ENCODE results near the gene OSBPL7. TPM values are rescaled to one million over a fixed set of nuclear protein-coding genes. Genes with fewer than 3 reads are reported as not detected.
A peak's percentile ranks its signal among the peaks of the same experiment; 100 is the strongest.

Gene OSBPL7, protein sequence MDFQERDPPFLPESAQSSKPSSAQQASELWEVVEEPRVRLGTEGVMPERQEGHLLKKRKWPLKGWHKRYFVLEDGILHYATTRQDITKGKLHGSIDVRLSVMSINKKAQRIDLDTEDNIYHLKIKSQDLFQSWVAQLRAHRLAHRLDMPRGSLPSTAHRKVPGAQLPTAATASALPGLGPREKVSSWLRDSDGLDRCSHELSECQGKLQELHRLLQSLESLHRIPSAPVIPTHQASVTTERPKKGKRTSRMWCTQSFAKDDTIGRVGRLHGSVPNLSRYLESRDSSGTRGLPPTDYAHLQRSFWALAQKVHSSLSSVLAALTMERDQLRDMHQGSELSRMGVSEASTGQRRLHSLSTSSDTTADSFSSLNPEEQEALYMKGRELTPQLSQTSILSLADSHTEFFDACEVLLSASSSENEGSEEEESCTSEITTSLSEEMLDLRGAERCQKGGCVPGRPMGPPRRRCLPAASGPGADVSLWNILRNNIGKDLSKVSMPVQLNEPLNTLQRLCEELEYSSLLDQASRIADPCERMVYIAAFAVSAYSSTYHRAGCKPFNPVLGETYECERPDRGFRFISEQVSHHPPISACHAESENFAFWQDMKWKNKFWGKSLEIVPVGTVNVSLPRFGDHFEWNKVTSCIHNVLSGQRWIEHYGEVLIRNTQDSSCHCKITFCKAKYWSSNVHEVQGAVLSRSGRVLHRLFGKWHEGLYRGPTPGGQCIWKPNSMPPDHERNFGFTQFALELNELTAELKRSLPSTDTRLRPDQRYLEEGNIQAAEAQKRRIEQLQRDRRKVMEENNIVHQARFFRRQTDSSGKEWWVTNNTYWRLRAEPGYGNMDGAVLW
- 5.6 TPM for total RNA-seq

- DNase-seq (ENCODE audit: extremely low spot score in 2 of 2) = no peak
- peaks cover 26% of the 10 kb centered on the region for H3K4me1 ChIP-seq
- intact Hi-C loops (cut with DNase I) = no loop called here
- no peaks in the 10 kb centered on the region for H3K9me3 ChIP-seq
- peak within 1 kb of the TSS; percentile 48 for H3K27ac ChIP-seq
- no peaks in the 10 kb centered on the region for H3K27me3 ChIP-seq
- peak in 1 of 2 donors; percentile 55 for TF ChIP-seq POLR2AphosphoS5 (IDR thresholded peaks at IDR 0.05; ENCODE audit: insufficient read depth in 1 of 2, low read depth in 1 of 2)
- no peak for TF ChIP-seq POLR2A (IDR thresholded peaks at IDR 0.05)
- TF ChIP-seq, protein P1, sequence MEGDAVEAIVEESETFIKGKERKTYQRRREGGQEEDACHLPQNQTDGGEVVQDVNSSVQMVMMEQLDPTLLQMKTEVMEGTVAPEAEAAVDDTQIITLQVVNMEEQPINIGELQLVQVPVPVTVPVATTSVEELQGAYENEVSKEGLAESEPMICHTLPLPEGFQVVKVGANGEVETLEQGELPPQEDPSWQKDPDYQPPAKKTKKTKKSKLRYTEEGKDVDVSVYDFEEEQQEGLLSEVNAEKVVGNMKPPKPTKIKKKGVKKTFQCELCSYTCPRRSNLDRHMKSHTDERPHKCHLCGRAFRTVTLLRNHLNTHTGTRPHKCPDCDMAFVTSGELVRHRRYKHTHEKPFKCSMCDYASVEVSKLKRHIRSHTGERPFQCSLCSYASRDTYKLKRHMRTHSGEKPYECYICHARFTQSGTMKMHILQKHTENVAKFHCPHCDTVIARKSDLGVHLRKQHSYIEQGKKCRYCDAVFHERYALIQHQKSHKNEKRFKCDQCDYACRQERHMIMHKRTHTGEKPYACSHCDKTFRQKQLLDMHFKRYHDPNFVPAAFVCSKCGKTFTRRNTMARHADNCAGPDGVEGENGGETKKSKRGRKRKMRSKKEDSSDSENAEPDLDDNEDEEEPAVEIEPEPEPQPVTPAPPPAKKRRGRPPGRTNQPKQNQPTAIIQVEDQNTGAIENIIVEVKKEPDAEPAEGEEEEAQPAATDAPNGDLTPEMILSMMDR (IDR thresholded peaks at IDR 0.05) = peak in 1 of 3 experiments; percentile 15
- peaks cover 0 to 49% of the 10 kb centered on the region in 2 donors for H3K36me3 ChIP-seq
- H3K4me3 ChIP-seq = peak within 1 kb of the TSS; percentile 59 to 69
Measured at GRCh38 chr17:47821424-47822391, at the start of gene OSBPL7. TSS of gene OSBPL7 (minus strand) at chr17:47821794. CDS start at chr17:47820278, 1,516 bp downstream.

- H3K9me3 ChIP-seq = no peaks in the 10 kb centered on the region
- no peaks in the 10 kb centered on the region for H3K36me3 ChIP-seq
- no peak overlapping the region for H3K27ac ChIP-seq
- H3K27me3 ChIP-seq = no peaks in the 10 kb centered on the region
- H3K4me3 ChIP-seq = no peak overlapping the region
- no peak for DNase-seq (ENCODE audit: extremely low spot score in 2 of 2)
- TF ChIP-seq, protein P1 (IDR thresholded peaks at IDR 0.05) = no peak
- TF ChIP-seq POLR2AphosphoS5 (IDR thresholded peaks at IDR 0.05; ENCODE audit: insufficient read depth in 1 of 2, low read depth in 1 of 2) = no peak
- no peak for TF ChIP-seq POLR2A (IDR thresholded peaks at IDR 0.05)
- intact Hi-C loops (cut with DNase I) = no loop called here
- peaks cover 11% of the 10 kb centered on the region for H3K4me1 ChIP-seq
Measured at GRCh38 chr17:47871048-47871447, 49.5 kb upstream of the OSBPL7 start.

DNA sequence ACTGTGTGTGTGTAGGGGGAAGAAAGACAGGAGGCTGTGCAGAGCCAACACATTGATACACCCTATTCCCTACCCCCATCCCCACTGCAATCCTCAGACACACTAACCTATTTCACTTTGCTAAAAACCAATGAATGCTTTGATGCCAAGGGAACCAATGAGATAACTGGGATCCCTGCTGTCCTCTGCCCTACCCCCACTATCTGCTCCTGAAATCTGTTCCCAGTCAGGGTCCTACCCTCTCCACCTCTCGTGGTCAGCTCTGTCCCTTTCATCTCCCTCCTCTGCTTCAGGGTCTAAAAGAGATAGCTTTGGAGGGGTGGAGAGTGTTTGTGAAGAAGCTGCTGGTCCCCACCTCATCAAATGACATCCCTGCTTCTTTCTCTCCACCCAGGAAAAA, 48.5 kb upstream of the OSBPL7 start:
- no peak for DNase-seq (ENCODE audit: extremely low spot score in 2 of 2)
- intact Hi-C loops (cut with DNase I) = no loop called here
- peaks cover 11% of the 10 kb centered on the region for H3K4me1 ChIP-seq
- H3K27me3 ChIP-seq = no peaks in the 10 kb centered on the region
- H3K9me3 ChIP-seq = no peaks in the 10 kb centered on the region
- no peaks in the 10 kb centered on the region for H3K36me3 ChIP-seq
- no peak overlapping the region for H3K27ac ChIP-seq
- H3K4me3 ChIP-seq = no peak overlapping the region
- TF ChIP-seq POLR2A (IDR thresholded peaks at IDR 0.05) = no peak
- TF ChIP-seq, protein P1 (IDR thresholded peaks at IDR 0.05) = no peak

GRCh38 chr17:47869114-47869513, 47.5 kb upstream of the OSBPL7 start:
- no peak for TF ChIP-seq POLR2AphosphoS5 (IDR thresholded peaks at IDR 0.05; ENCODE audit: insufficient read depth in 1 of 2, low read depth in 1 of 2)
- TF ChIP-seq POLR2A (IDR thresholded peaks at IDR 0.05) = no peak
- TF ChIP-seq, protein P1 (IDR thresholded peaks at IDR 0.05) = no peak
- no peak overlapping the region for H3K27ac ChIP-seq
- H3K9me3 ChIP-seq = no peaks in the 10 kb centered on the region
- H3K27me3 ChIP-seq = no peaks in the 10 kb centered on the region
- DNase-seq (ENCODE audit: extremely low spot score in 2 of 2) = no peak
- no peaks in the 10 kb centered on the region for H3K36me3 ChIP-seq
- intact Hi-C loops (cut with DNase I) = no loop called here
- peaks cover 11% of the 10 kb centered on the region for H3K4me1 ChIP-seq
- no peak overlapping the region for H3K4me3 ChIP-seq
